GM12865 (cell line): Measurements from ENCODE around the gene PHACTR4.
"Not testable (repeated sequence)": the region's sequence is repeated elsewhere in the genome, so short reads cannot be mapped to it uniquely, and the experiment has no call there.

ENCODE experiments used
- DNase-seq: peaks from one replicate; pipeline ENCODE4 v3.0.0; 2010; ENCODE audit warnings: low read depth
- H3K4me3 ChIP-seq: 2 replicates; pipeline ENCODE4 v1.5.1; 2011; ENCODE audit warnings: mild to moderate bottlenecking, low read depth, low read length, control low read depth
- TF ChIP-seq, protein P1 (sequence below): IDR thresholded peaks from 2 replicates; pipeline ENCODE4 v1.5.1; 2011; ENCODE audit warnings: low read length, control low read depth, low read depth, inconsistent platforms; ENCODE audit not compliant: insufficient read depth; ENCODE audit errors: missing control alignments

Gene PHACTR4

GRCh38 chr1:28354121-28354520, 15.4 kb upstream of the PHACTR4 start:
- TF ChIP-seq, protein P1, sequence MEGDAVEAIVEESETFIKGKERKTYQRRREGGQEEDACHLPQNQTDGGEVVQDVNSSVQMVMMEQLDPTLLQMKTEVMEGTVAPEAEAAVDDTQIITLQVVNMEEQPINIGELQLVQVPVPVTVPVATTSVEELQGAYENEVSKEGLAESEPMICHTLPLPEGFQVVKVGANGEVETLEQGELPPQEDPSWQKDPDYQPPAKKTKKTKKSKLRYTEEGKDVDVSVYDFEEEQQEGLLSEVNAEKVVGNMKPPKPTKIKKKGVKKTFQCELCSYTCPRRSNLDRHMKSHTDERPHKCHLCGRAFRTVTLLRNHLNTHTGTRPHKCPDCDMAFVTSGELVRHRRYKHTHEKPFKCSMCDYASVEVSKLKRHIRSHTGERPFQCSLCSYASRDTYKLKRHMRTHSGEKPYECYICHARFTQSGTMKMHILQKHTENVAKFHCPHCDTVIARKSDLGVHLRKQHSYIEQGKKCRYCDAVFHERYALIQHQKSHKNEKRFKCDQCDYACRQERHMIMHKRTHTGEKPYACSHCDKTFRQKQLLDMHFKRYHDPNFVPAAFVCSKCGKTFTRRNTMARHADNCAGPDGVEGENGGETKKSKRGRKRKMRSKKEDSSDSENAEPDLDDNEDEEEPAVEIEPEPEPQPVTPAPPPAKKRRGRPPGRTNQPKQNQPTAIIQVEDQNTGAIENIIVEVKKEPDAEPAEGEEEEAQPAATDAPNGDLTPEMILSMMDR = no peak
- H3K4me3 ChIP-seq = no peak overlapping the region
- no peak for DNase-seq

DNA sequence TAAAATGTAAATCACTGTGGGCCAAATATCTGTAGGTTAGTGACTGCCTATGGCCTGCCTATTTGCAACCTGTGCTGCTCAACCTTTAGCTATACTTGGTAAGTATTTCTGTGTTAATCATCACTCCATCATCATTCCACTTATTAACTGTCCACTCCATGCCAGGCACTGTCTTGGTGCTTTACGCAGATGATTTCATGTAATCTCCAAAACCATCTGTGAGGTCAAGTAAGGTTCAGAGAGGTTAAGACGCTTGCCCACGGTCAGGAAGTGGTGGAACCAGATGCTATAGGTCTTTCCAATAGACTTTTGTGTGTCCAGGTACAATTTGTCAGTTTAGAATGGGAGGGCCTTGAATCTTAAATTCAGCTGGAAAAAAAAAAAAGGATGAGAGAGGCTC, 10.8 kb upstream of the PHACTR4 start:
- H3K4me3 ChIP-seq = no peak overlapping the region
- TF ChIP-seq, protein P1 = no peak
- no peak for DNase-seq

- no peak overlapping the region for H3K4me3 ChIP-seq
- DNase-seq = peak; percentile 78
- TF ChIP-seq, protein P1 = peak; percentile 68
Observed at GRCh38 chr1:28359592-28360239, 9.8 kb upstream of the PHACTR4 start.

GRCh38 chr1:28364888-28365287, 4.7 kb upstream of the PHACTR4 start:
- TF ChIP-seq, protein P1 = no peak
- no peak overlapping the region for H3K4me3 ChIP-seq
- no peak for DNase-seq

GRCh38 chr1:28365864-28366263, 3.7 kb upstream of the PHACTR4 start:
- TF ChIP-seq, protein P1 = no peak
- DNase-seq = no peak
- no peak overlapping the region for H3K4me3 ChIP-seq

DNA sequence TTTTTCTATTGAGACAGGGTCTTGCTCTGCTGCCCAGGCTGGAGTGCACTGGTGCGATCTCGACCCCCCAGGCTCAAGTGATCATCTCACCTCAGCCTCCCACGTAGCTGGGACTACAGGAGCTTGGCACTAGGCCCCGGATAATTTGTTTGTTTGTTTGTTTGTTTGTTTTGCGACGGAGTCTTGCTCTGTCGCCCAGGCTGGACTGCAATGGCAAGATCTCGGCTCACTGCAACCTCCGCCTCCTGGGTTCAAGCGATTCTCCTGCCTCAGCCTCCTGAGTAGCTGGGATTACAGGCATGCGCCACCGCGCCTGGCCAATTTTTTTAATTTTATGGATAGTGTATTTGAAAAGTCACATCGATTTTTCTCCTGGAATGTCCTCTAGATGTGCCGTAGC, 932 bp upstream of the PHACTR4 start:
- not testable (repeated sequence) for H3K4me3 ChIP-seq, DNase-seq

DNA sequence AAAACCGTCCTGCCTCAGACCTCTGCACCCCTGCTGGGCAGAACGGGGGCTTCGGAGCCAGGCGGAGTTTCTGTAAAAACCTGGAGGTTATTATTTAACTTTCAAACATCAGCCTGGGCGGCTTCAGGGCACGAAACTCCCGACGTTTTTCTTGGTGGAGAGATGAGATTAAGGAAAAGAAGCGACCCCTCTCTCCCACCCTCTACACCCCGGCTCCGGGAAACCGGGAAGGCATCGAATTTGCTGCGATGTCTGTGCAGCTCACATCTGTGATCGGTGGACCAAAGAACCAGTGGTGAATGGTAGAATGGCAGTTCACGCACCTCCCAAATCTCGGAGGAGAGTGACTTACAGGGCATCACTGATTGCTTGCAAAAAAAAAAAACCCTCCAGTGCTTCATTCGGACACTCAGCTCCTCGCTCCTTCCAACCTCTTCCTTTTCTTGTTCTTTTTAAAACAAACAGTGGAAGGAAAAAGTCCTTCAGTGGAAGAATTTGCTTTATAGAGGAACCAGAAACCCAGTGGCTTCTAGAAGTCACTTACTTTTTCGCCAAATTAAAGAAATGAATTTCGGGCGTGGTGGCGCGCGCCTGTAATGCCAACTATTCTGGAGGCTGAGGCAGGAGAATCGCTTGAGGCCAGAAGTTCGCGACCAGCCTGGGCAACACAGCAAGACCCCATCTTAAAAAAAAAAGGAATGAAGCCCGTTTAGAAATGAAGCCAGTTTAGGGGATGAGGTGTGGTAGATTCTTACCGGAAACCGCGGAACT, 884 bp downstream of the PHACTR4 start:
- TF ChIP-seq, protein P1 = peak; percentile 22
- H3K4me3 ChIP-seq = peak overlapping the region; percentile 88
- DNase-seq = peak; percentile 70
